Rectal smooth muscle tissue (tissue), 1 donor: Measurements from ENCODE around the gene PUS10.
"Not testable (repeated sequence)": the region's sequence is repeated elsewhere in the genome, so short reads cannot be mapped to it uniquely, and the experiment has no call there.

Source experiments
- H3K27ac ChIP-seq: one replicate; pipeline ENCODE4 v1.7.0; 2013; ENCODE audit warnings: low read depth, low read length, inconsistent platforms
- H3K27me3 ChIP-seq: one replicate; pipeline ENCODE4 v1.7.0; 2013; ENCODE audit warnings: low read length; ENCODE audit not compliant: control insufficient read depth, insufficient read depth
- H3K36me3 ChIP-seq: one replicate; pipeline ENCODE4 v1.7.0; 2013; ENCODE audit warnings: low read length; ENCODE audit not compliant: control insufficient read depth, insufficient read depth
- H3K4me1 ChIP-seq: one replicate; pipeline ENCODE4 v1.7.0; 2013; ENCODE audit warnings: low read length; ENCODE audit not compliant: control insufficient read depth, insufficient read depth
- H3K4me3 ChIP-seq: one replicate; pipeline ENCODE4 v1.7.0; 2013; ENCODE audit warnings: low read length
- H3K9ac ChIP-seq: one replicate; pipeline ENCODE4 v1.7.0; 2013; ENCODE audit warnings: low read length

The PUS10 gene

DNA sequence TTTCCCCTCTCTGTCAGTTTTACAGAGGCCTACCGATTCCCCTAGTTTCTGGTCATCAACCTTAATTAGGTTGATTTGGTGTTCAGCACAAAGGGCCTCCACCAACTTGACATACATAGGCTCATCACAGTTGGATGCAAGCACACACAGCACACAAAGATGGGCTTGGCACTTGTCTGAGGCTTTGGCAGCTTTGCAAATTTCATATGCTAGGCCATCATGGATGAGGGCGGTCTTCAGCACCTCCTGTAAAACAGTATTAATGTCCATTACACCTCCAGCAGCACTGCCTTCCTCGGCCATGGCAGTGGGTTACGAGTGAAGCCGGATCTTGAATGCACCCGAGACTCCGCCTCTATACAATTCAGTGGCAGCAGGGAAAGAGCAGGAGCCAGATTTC lies 79.8 kb downstream of the PUS10 start:
- no peak overlapping the region for H3K9ac ChIP-seq
- no peaks in the 10 kb centered on the region for H3K27me3 ChIP-seq
- no peaks in the 10 kb centered on the region for H3K36me3 ChIP-seq
- H3K4me1 ChIP-seq: no peaks in the 10 kb centered on the region
- no peak overlapping the region for H3K4me3 ChIP-seq
- H3K27ac ChIP-seq: no peak overlapping the region

DNA sequence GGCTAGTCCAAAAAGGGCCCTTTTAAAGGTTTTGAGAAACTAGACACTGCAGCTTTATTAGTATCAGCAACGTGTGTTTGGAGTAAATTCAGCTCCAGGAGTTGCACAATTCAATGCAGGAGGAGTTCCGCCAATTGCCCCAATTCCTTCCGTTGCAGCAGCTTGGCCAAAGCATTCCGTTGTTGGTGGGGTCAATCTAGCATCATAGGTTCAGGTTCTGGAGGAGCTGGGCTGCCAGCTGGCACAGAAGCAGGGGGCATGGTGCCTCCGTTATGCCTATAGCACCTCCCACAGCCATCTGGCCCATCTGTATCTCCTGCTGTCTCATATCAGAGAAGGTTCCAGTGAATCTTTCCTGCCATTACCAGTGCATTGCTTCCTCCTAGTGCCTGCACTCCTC lies 81.3 kb downstream of the PUS10 start:
- no peaks in the 10 kb centered on the region for H3K27me3 ChIP-seq
- H3K4me3 ChIP-seq: no peak overlapping the region
- no peak overlapping the region for H3K9ac ChIP-seq
- no peaks in the 10 kb centered on the region for H3K36me3 ChIP-seq
- H3K27ac ChIP-seq: no peak overlapping the region
- H3K4me1 ChIP-seq: no peaks in the 10 kb centered on the region

DNA sequence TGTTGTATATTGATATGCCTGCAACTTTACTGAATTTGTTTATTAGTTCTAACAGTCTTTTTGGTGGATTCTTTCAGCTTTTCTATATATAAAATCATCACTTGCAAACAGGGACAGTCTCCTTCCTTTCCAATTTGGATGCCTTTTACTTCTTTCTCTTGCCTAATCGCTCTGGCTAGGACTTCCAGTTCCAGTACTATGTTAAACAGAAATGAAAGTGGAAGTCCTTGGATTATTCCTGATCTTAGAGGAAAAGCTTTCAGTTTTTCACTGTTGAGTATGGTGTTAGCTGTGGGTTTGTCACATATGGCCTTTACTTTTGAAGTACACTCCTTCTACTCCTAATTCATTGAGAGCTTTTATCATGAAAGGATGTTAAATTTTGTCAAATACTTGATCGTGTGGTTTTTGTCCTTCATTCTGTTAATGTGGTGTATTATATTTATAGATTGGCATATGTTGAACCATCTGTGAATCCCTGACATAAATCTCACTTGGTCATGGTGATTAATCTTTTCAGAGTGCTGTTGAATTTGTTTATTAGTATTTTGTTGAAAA lies 83.8 kb downstream of the PUS10 start:
- no peaks in the 10 kb centered on the region for H3K27me3 ChIP-seq
- no peaks in the 10 kb centered on the region for H3K4me1 ChIP-seq
- H3K27ac ChIP-seq: peak overlapping the region; percentile 16
- no peaks in the 10 kb centered on the region for H3K36me3 ChIP-seq
- H3K9ac ChIP-seq: no peak overlapping the region
- H3K4me3 ChIP-seq: no peak overlapping the region

DNA sequence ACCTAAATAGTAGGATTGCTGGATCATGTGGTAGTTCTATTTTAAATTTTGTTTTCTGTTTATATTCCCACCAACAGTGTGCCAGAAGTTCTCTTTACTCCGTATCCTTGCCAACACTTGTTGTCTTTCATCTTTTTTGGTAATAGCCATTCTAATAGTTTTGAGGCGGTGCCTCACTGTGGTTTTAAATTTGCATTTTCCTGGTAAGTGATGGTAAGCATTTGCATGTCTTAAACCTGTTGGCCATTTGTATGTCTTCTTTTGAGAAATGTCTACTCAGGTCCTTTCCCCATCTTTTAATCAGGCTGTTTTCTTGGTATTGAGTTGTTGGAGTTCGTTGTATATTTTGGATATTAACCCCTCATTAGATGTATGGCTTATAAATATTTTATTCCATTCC lies 85.1 kb downstream of the PUS10 start:
- H3K27ac ChIP-seq: no peak overlapping the region
- H3K36me3 ChIP-seq: no peaks in the 10 kb centered on the region
- no peak overlapping the region for H3K4me3 ChIP-seq
- H3K9ac ChIP-seq: no peak overlapping the region
- H3K27me3 ChIP-seq: no peaks in the 10 kb centered on the region
- no peaks in the 10 kb centered on the region for H3K4me1 ChIP-seq

DNA sequence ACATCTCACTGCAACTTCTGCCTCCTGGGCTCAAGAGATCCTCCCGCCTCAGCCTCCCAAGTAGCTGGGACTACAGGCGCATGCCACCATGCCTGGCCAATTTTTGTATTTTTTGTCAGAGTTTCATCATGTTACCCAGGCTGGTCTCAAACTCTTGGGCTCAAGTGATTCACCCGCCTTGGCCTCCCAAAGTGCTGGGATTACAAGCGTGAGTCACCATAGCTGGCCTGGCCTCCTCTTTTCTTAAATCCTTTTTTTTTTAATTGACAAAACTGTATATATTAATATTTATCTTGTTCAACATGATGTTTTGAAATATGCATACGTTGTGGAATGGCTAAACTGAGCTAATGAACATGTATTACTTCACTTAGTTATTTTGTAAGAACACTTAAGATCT lies 86.0 kb downstream of the PUS10 start:
- H3K36me3 ChIP-seq, H3K27me3 ChIP-seq, H3K9ac ChIP-seq, H3K27ac ChIP-seq, H3K4me1 ChIP-seq, H3K4me3 ChIP-seq: not testable (repeated sequence)

DNA sequence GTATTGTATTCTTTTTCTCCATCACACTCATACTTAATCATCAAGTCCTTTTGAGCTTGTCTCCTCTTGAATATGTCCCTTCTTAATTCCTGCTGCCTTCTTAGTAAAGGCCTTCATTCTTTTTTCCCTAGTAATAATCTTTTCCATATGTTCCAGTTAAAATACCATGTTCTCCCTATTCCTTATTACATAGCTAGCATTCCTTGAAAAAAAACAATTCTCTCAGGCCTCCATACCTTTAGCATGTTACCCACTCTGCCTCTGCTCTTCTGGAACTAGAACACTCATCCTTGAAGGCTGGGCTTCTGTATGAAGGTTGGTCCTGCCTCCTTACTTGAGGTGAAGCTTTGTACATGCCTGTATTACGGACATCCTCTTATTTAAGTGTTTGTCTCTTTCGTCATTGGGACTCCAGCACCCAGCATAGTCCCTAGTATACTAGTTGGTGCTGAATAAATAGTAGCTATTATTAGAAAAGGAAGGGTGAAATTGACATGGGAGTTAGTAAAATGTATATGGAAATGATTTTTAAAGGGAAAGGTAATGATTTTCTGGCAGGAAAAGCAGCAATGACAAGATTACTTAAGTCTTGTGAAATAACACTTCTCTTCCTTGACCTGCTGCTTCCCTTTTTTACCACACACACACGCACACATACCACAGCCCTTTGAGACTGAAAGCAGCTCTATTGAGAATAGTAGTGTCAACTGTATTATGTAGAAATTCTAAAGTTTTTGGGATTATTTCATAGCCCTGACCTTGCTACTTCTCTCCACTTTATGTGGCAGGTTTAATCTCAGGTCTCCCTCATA lies 91.1 kb downstream of the PUS10 start:
- H3K27ac ChIP-seq: no peak overlapping the region
- peaks cover 8% of the 10 kb centered on the region for H3K36me3 ChIP-seq
- H3K4me3 ChIP-seq: no peak overlapping the region
- no peaks in the 10 kb centered on the region for H3K27me3 ChIP-seq
- H3K4me1 ChIP-seq: no peaks in the 10 kb centered on the region
- no peak overlapping the region for H3K9ac ChIP-seq

DNA sequence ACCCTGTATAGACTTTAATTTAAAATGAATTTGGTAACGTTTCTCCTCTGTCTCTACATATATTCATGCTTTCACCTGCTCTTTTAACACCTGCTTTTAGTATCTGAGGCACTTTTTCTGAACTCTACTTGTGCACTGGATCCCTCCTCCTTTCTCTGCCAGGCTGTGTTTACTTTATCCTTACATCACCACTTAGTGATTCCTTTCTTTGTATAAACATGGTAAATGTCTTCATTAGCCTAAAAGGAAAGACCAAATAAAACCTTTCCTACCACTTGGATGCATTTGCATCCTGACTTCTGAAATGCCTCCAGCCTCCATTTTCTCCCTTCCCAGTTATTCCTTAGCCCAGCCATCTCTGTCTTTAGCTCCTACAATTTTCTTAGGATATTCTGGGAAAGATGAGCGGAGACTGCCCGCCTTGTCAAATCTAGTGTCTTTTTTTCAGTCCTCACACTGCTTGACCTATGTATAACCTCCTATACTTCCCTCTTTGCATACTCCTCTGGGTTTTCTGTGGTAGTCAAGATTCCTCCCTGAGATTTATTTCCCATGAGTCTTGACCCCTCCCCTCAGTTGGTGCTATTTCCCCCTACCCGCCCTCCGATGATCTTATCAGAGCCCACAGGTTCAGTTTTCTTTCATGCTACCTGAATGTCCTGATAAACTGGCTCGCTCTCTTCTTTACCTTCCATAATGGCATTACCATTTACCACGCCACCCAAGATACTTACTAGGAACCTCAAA lies 91.9 kb downstream of the PUS10 start:
- Histone ChIP-seq H3K4me1 (no peaks in the 10 kb centered on the region), H3K4me3 (no peak overlapping the region), H3K27ac (no peak overlapping the region), H3K9ac (no peak overlapping the region), H3K36me3 (peaks cover 12% of the 10 kb centered on the region), H3K27me3 (no peaks in the 10 kb centered on the region)

DNA sequence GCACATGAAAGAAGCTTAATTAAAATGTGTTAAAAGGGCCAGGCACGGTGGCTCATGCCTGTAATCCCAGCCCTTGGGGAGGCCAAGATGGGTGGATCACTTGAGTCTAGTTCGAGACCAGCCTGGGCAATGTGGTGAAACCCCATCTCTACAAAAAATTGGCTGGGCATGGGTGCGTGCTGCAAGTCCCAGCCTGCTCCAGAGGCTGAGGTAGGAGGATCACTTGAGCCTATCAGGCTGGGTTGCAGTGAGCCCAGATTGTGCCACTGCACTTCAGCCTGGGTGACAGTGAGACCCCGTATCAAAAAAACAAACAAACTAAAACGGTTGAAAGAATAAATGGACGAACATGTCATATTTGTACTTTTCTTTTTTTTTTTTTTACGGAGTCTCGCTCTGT lies 110.7 kb downstream of the PUS10 start:
- H3K36me3 ChIP-seq: no peaks in the 10 kb centered on the region
- no peaks in the 10 kb centered on the region for H3K4me1 ChIP-seq
- H3K9ac ChIP-seq: no peak overlapping the region
- H3K27me3 ChIP-seq: no peaks in the 10 kb centered on the region
- no peak overlapping the region for H3K27ac ChIP-seq
- no peak overlapping the region for H3K4me3 ChIP-seq

DNA sequence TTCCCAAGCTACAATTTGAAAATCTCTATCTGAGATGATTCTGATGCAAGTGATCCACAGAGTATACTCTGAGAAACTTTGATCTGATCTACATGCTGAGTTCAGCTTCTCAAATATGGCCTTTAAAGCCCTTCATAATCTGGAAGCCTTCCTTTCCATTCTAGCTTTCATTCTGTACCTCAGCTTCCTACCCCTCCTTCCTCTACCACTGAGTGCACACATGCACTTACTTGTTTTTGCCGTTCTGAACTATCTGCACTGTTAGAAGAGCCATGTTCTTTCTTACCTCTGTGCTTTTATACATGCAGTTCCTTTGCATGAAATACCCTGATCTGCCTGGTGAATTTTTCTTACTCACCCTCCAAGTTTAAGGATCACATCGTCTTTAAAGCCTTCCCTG lies 111.7 kb downstream of the PUS10 start:
- H3K4me1 ChIP-seq: no peaks in the 10 kb centered on the region
- no peak overlapping the region for H3K9ac ChIP-seq
- H3K27ac ChIP-seq: no peak overlapping the region
- no peak overlapping the region for H3K4me3 ChIP-seq
- no peaks in the 10 kb centered on the region for H3K27me3 ChIP-seq
- H3K36me3 ChIP-seq: peaks cover 4% of the 10 kb centered on the region

DNA sequence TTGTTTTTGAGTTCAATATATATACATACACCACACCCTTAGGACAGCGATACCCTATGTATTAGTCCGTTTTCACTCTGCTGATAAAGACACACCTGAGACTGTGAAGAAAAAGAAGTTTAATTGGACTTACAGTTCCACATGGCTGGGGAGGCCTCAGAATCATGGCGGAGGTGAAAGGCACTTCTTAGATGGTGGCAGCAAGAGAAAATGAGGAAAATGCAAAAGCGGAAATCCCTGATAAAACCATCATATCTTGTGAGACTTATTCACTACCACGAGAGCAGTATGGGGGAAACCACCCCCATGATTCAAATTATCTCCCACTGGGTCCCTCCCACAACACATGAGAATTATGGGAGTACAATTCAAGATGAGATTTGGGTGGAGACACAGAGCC lies 112.2 kb downstream of the PUS10 start:
- not testable (repeated sequence) for H3K4me1 ChIP-seq, H3K36me3 ChIP-seq

DNA sequence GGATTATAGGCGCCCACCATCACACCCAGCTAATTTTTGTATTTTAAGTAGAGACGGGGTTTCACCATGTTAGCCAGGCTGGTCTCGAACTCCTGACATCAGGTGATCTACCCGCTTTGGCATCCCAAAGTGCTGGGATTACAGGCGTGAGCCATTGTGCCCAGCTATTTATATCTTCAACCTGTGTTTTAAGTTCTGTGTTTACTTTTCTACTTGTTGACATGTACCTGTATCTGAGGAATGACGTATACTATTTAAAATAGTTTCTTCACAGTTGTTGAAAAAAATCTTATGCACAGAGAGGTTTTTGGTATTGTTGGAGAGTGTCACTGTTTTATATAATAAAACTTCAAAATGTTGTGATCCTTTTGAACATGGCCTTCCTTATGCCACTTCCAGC lies 116.8 kb downstream of the PUS10 start:
- H3K36me3 ChIP-seq: not testable (repeated sequence)

More for the DNA sequence above, 112.2 kb downstream of the PUS10 start:
- H3K9ac ChIP-seq, H3K27me3 ChIP-seq, H3K27ac ChIP-seq, H3K4me3 ChIP-seq: not testable (repeated sequence)

DNA sequence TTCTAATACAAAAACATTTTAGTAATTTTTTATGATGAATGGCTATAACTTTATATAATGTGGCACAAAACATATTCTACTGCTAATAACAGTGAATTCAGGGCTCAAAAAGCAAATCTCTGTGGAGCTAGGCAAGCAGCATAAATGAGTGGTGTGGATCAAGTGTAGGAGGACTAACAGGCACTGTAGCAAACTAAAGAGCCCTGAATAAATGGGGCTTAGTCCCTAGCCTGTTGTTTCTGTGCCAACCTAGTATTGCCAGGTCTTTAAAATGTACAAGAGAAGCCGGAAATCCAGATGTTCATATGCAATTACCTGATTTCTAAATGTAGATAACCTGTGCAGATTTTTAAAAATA lies 118.2 kb downstream of the PUS10 start:
- no peak overlapping the region for H3K9ac ChIP-seq
- H3K4me3 ChIP-seq: no peak overlapping the region
- H3K36me3 ChIP-seq: peaks cover 10% of the 10 kb centered on the region
- no peaks in the 10 kb centered on the region for H3K4me1 ChIP-seq
- H3K27ac ChIP-seq: no peak overlapping the region
- H3K27me3 ChIP-seq: no peaks in the 10 kb centered on the region

More for the DNA sequence above, 116.8 kb downstream of the PUS10 start:
- not testable (repeated sequence) for H3K4me3 ChIP-seq, H3K4me1 ChIP-seq, H3K27me3 ChIP-seq, H3K9ac ChIP-seq, H3K27ac ChIP-seq
